ENCODE data around the gene F10.
"Not testable (repeated sequence)": the region's sequence is repeated elsewhere in the genome, so short reads cannot be mapped to it uniquely, and the experiment has no call there.

F10 gene

GRCh38 chr13:113103646-113104045 lies 19.0 kb upstream of the F10 start:
- ChIA-PET CTCF (no interaction called here), POLR2A (no interaction called here)
- DNase-seq (ENCODE audit: extremely low spot score): no peak

DNA sequence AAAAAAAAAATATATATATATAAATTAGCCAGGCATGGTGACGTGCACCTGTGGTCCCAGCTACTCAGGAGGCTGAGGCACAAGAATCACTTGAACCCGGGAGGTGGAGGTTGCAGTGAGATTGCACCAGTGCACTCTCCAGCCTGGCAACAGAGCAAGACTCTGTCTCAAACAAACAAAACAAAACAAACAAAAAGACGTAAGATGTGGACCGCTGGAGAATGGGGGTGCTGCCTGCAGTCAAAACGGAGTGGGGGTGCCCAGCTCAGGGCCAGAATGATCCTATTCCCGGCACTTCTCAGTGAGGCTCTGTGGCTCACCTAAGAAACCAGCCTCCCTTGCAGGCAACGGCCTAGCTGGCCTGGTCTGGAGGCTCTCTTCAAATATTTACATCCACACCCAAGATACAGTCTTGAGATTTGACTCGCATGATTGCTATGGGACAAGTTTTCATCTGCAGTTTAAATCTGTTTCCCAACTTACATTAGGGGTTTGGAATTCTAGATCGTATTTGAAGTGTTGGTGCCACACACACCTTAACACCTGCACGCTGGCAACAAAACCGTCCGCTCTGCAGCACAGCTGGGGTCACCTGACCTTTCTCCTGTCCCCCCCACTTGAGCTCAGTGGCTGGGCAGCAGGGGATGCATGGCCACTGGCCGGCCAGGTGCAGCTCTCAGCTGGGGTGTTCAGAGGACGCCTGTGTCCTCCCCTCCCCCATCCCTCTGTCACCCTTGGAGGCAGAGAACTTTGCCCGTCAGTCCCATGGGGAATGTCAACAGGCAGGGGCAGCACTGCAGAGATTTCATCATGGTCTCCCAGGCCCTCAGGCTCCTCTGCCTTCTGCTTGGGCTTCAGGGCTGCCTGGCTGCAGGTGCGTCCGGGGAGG lies 17.3 kb upstream of the F10 start, which contains the start of gene F7:
Gene F7 (plus strand): TSS at position 760 of the 889 bp plus-strand sequence. CDS start 51 bp downstream, at position 811.
- no peak for DNase-seq (ENCODE audit: extremely low spot score)
- POLR2A ChIA-PET: no interaction called here
- no peak for TF ChIP-seq BHLHE40 (IDR thresholded peaks at IDR 0.05; ENCODE audit: borderline replicate concordance)
- no peak for TF ChIP-seq SP1 (IDR thresholded peaks at IDR 0.05)
- TF ChIP-seq HDGF (IDR thresholded peaks at IDR 0.05; ENCODE audit: borderline replicate concordance): no peak
- no peak for TF ChIP-seq CTBP1 (IDR thresholded peaks at IDR 0.05; ENCODE audit: borderline replicate concordance)
- TF ChIP-seq SUZ12 (IDR thresholded peaks at IDR 0.05): no peak
- TF ChIP-seq FOXK2 (IDR thresholded peaks at IDR 0.05): no peak
- TF ChIP-seq NFRKB (IDR thresholded peaks at IDR 0.05): no peak
- no peak for TF ChIP-seq ELF4 (IDR thresholded peaks at IDR 0.05)
- no peak for TF ChIP-seq TARDBP (IDR thresholded peaks at IDR 0.05)
- no peak for TF ChIP-seq FOXA1 (IDR thresholded peaks at IDR 0.05)
- no peak for TF ChIP-seq FOXM1 (IDR thresholded peaks at IDR 0.05; ENCODE audit: borderline replicate concordance)
- TF ChIP-seq ZNF384 (IDR thresholded peaks at IDR 0.05): no peak
- TF ChIP-seq ARNT (IDR thresholded peaks at IDR 0.05): no peak
- TF ChIP-seq, protein P1, sequence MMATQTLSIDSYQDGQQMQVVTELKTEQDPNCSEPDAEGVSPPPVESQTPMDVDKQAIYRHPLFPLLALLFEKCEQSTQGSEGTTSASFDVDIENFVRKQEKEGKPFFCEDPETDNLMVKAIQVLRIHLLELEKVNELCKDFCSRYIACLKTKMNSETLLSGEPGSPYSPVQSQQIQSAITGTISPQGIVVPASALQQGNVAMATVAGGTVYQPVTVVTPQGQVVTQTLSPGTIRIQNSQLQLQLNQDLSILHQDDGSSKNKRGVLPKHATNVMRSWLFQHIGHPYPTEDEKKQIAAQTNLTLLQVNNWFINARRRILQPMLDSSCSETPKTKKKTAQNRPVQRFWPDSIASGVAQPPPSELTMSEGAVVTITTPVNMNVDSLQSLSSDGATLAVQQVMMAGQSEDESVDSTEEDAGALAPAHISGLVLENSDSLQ (IDR thresholded peaks at IDR 0.05): no peak
- TF ChIP-seq L3MBTL2 (conservative IDR thresholded peaks at IDR 0.05): no peak
- CTCF ChIA-PET: no interaction called here

More at GRCh38 chr13:113103646-113104045, 19.0 kb upstream of the F10 start:
- TF ChIP-seq FOXA1 (IDR thresholded peaks at IDR 0.05) (no peak), ELF4 (IDR thresholded peaks at IDR 0.05) (no peak)

DNA sequence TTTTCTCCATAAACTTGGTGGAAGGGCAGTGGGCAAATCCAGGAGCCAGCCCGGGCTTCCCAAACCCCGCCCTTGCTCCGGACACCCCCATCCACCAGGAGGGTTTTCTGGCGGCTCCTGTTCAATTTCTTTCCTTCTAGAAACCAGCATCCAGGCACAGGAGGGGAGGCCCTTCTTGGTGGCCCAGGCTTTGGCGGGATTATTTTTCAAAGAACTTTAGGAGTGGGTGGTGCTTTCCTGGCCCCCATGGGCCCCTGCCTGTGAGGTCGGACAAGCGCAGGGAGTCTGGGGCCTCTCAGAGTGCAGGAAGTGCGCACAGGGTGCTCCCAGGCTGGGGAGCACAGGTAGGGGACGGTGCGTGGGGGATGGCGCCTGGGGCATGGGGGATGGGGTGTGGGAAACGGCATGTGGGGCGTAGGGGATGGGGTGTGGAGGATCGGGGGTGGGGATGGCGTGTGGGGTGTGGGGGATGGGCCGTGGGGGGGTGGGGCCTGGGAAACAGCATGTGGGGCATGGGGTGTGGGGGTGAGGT lies 16.6 kb upstream of the F10 start:
- POLR2A ChIA-PET: no interaction called here
- DNase-seq (ENCODE audit: extremely low spot score): no peak
- TF ChIP-seq NFRKB (IDR thresholded peaks at IDR 0.05) (no peak), LEF1 (IDR thresholded peaks at IDR 0.05; ENCODE audit: borderline replicate concordance) (no peak), ZNF384 (IDR thresholded peaks at IDR 0.05) (no peak), ELF4 (IDR thresholded peaks at IDR 0.05) (no peak), BHLHE40 (IDR thresholded peaks at IDR 0.05; ENCODE audit: borderline replicate concordance) (no peak), ARNT (IDR thresholded peaks at IDR 0.05) (no peak), L3MBTL2 (conservative IDR thresholded peaks at IDR 0.05) (no peak), CTBP1 (IDR thresholded peaks at IDR 0.05; ENCODE audit: borderline replicate concordance) (no peak), HDGF (IDR thresholded peaks at IDR 0.05; ENCODE audit: borderline replicate concordance) (no peak), SUZ12 (IDR thresholded peaks at IDR 0.05) (no peak), FOXK2 (IDR thresholded peaks at IDR 0.05) (no peak), SP1 (IDR thresholded peaks at IDR 0.05) (no peak), TARDBP (IDR thresholded peaks at IDR 0.05) (no peak), FOXA1 (IDR thresholded peaks at IDR 0.05) (no peak), FOXM1 (IDR thresholded peaks at IDR 0.05; ENCODE audit: borderline replicate concordance) (no peak)
- TF ChIP-seq, protein P1 (IDR thresholded peaks at IDR 0.05): no peak
- CTCF ChIA-PET: no interaction called here

DNA sequence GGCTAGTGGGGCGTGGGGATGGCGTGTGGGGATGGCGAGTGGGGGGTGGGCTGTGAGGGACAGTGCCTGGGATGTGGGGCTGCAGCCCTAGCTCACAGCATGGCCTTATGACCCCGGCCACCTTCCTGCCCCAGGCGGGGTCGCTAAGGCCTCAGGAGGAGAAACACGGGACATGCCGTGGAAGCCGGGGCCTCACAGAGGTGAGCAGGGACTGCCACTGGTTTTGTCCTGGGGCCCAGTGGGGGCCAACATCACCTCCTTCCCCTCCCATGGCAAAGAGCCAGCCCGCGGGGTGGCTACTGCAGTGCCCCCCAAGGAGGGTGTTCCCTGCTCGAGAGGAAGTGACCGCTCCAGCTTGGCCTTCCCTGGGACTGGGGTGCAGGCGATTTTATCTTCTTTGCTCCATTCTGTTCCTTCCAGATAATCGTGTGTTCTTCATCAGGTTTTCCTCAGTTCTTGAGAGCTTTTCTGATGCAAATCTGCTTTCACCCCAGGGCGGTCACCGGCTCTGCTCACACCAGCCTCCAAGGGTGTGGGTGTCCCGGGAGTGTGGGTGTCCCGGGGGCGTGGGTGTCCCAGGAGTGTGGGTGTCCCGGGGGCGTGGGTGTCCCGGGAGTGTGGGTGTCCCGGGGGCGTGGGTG lies 15.8 kb upstream of the F10 start:
- TF ChIP-seq LEF1 (IDR thresholded peaks at IDR 0.05; ENCODE audit: borderline replicate concordance): no peak
- no peak for TF ChIP-seq ELF4 (IDR thresholded peaks at IDR 0.05)
- TF ChIP-seq SP1 (IDR thresholded peaks at IDR 0.05): no peak
- TF ChIP-seq, protein P1 (IDR thresholded peaks at IDR 0.05): no peak
- no peak for TF ChIP-seq BHLHE40 (IDR thresholded peaks at IDR 0.05; ENCODE audit: borderline replicate concordance)
- no peak for TF ChIP-seq FOXA1 (IDR thresholded peaks at IDR 0.05)
- no peak for TF ChIP-seq CTBP1 (IDR thresholded peaks at IDR 0.05; ENCODE audit: borderline replicate concordance)
- no peak for TF ChIP-seq SUZ12 (IDR thresholded peaks at IDR 0.05)
- no peak for TF ChIP-seq L3MBTL2 (conservative IDR thresholded peaks at IDR 0.05)
- no peak for TF ChIP-seq TARDBP (IDR thresholded peaks at IDR 0.05)
- TF ChIP-seq HDGF (IDR thresholded peaks at IDR 0.05; ENCODE audit: borderline replicate concordance): no peak
- ChIA-PET POLR2A (no interaction called here), CTCF (no interaction called here)
- DNase-seq (ENCODE audit: extremely low spot score): no peak

DNA sequence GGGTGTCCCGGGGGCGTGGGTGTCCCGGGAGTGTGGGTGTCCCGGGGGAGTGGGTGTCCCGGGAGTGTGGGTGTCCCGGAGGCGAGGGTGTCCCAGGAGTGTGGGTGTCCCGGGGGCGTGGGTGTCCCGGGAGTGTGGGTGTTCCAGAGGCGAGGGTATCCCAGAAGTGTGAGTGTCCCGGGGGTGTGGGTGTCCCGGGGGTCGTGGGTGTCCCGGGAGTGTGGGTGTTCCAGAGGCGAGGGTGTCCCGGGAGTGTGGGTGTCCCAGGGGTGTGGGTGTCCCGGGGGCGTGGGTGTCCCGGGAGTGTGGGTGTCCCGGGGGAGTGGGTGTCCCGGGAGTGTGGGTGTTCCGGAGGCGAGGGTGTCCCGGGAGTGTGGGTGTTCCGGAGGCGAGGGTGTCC lies 14.1 kb upstream of the F10 start:
- CTCF ChIA-PET; DNase-seq (ENCODE audit: extremely low spot score); POLR2A ChIA-PET: not testable (repeated sequence)

All from HEK293T (cell line).